ENCODE data around the gene NCAM2. TPM values are rescaled to one million over a fixed set of nuclear protein-coding genes. Genes with fewer than 3 reads are reported as not detected.

Gene NCAM2
- total RNA-seq, 1 experiment from 2014 or later: not detected

- BruUV-seq (replicated peaks): no TSS peak
- ATAC-seq: no peak
- CTCF ChIA-PET: no interaction called here
Measured at GRCh38 chr21:21162786-21163185, 164.6 kb downstream of the NCAM2 start.

More at GRCh38 chr21:21162786-21163185, 164.6 kb downstream of the NCAM2 start:
- Histone ChIP-seq H3K27ac (ENCODE audit: low read depth, low read length) (no peak overlapping the region), H2AFZ (ENCODE audit: low read depth, low read length, poor library complexity, severe bottlenecking) (no peak overlapping the region), H3K9ac (ENCODE audit: low read length) (no peak overlapping the region), H3K79me2 (ENCODE audit: insufficient read depth, low read length) (no peaks in the 10 kb centered on the region), H3K9me2 (ENCODE audit: insufficient read depth) (no peaks in the 10 kb centered on the region), H3K4me1 (ENCODE audit: control insufficient read depth in 1 of 2, insufficient read depth in 2 of 2, low read length in 2 of 2) (no peaks in the 10 kb centered on the region), H3K9me3 (ENCODE audit: control insufficient read depth in 1 of 2, insufficient read depth in 1 of 2, low read depth in 1 of 2, low read length in 2 of 2) (peaks cover 11 to 14% of the 10 kb centered on the region in 2 experiments; a peak in 2 of 4 replicates), H3K27me3 (ENCODE audit: insufficient read depth, low read length) (no peaks in the 10 kb centered on the region), H3K4me2 (ENCODE audit: low read length) (no peak overlapping the region), H3K36me3 (ENCODE audit: control insufficient read depth in 1 of 2, insufficient read depth in 2 of 2, low read length in 2 of 2) (no peaks in the 10 kb centered on the region), H4K20me1 (ENCODE audit: insufficient read depth) (no peaks in the 10 kb centered on the region), H3K4me3 (replicated peaks in 1 of 2; ENCODE audit: low read depth in 1 of 2, low read length in 2 of 2) (no peak overlapping the region)
- TF ChIP-seq EZH2phosphoT487 (IDR thresholded peaks at IDR 0.05; ENCODE audit: borderline replicate concordance) (no peak), REST (IDR thresholded peaks at IDR 0.05; ENCODE audit: low read depth) (no peak), TCF7L2 (IDR thresholded peaks at IDR 0.05; ENCODE audit: borderline replicate concordance, extremely low read depth, insufficient read depth, insufficient read length) (no peak), EGR1 (IDR thresholded peaks at IDR 0.05; ENCODE audit: low read depth) (no peak), RAD21 (IDR thresholded peaks at IDR 0.05; ENCODE audit: low read depth) (no peak)
- DNase-seq (ENCODE audit: low read depth, low spot score): no peak
- RAD21 ChIA-PET (ENCODE audit: low non-redundant PET in 1 of 2, low total read pairs in 2 of 2, uncharacterized antibody in 2 of 2, unreplicated experiment in 2 of 2): no interaction called here
- POLR2A ChIA-PET: no interaction called here
- intact Hi-C loops (cut with micrococcal nuclease): loop anchor here (5.0 kb wide), 1 partner anchor 1630 kb away; no protein-coding TSS in a partner anchor

Data from HCT116 (cell line).